ENCODE measurements around the gene FIBP. TPM values are rescaled to one million over a fixed set of nuclear protein-coding genes. Genes with fewer than 3 reads are reported as not detected.

FIBP gene
- polyA plus RNA-seq, 3 donors = 79.1 to 109 (median 101) TPM

- no peak for TF ChIP-seq CTCF (IDR thresholded peaks at IDR 0.05)
Observed at GRCh38 chr11:65882120-65883057, 5.9 kb downstream of the FIBP start.

GRCh38 chr11:65880844-65881421 lies 7.3 kb downstream of the FIBP start:
- H3K27ac ChIP-seq (ENCODE audit: low read depth in 1 of 2, low read length in 2 of 2) = no peak overlapping the region
- intact Hi-C loops (cut with micrococcal nuclease) = loop anchor here in 1 of 2 donors (5.0 kb wide), 1 partner anchor 106 kb away; no protein-coding TSS in a partner anchor
- no peak overlapping the region for H2AFZ ChIP-seq (ENCODE audit: insufficient read depth, low read depth, low read length, poor library complexity, severe bottlenecking)
- 43% methylated on average over 5 of the region's 7 CpGs for WGBS (ENCODE audit: insufficient coverage)
- H3K27me3 Mint-ChIP-seq (ENCODE audit: low read depth in 3 of 3) = peaks cover 0 to 3% (median 2%) of the 10 kb centered on the region in 3 donors
- no peak overlapping the region for H3K4me3 Mint-ChIP-seq
- H3K27ac Mint-ChIP-seq = peak overlapping the region in 1 of 7 donors; percentile 66
- no peak overlapping the region for H3K9ac ChIP-seq (ENCODE audit: insufficient read depth, low read length, poor library complexity, severe bottlenecking)
- peaks cover 33 to 36% of the 10 kb centered on the region in 2 donors for H3K36me3 ChIP-seq (replicated peaks in 1 of 2; ENCODE audit: control insufficient read depth in 1 of 2, insufficient read depth in 2 of 2, low read length in 2 of 2)
- peaks cover 34 to 43% of the 10 kb centered on the region in 2 donors for H3K36me3 Mint-ChIP-seq
- no peak for TF ChIP-seq CTCF (IDR thresholded peaks at IDR 0.05)
- peaks cover 15% of the 10 kb centered on the region for H4K20me1 ChIP-seq (ENCODE audit: insufficient read depth, low read length)
- H3K79me2 ChIP-seq (ENCODE audit: insufficient read depth, low read length) = peaks cover 4% of the 10 kb centered on the region
- peaks cover 25% of the 10 kb centered on the region for H3K4me1 Mint-ChIP-seq
- H3K4me1 ChIP-seq (ENCODE audit: control insufficient read depth in 1 of 2, insufficient read depth in 2 of 2, low read length in 2 of 2) = peaks cover 12 to 23% of the 10 kb centered on the region in 2 donors
- H3K9me3 ChIP-seq (replicated peaks in 1 of 2; ENCODE audit: control insufficient read depth in 1 of 2, insufficient read depth in 1 of 2, low read length in 2 of 2) = no peaks in the 10 kb centered on the region
- no peaks in the 10 kb centered on the region for H3K27me3 ChIP-seq (ENCODE audit: control insufficient read depth in 2 of 2, insufficient read depth in 2 of 2, low read length in 2 of 2)
- H3K4me3 ChIP-seq (replicated peaks in 1 of 3; ENCODE audit: low read depth in 2 of 3, low read length in 3 of 3) = no peak overlapping the region
- no peak for DNase-seq
- no peak overlapping the region for H3K4me2 ChIP-seq (replicated peaks; ENCODE audit: extremely low read depth, low read length, poor library complexity, severe bottlenecking)
- H3K9me3 Mint-ChIP-seq = peaks cover 0 to under 1% (median 0%) of the 10 kb centered on the region in 7 donors

More at GRCh38 chr11:65882120-65883057, 5.9 kb downstream of the FIBP start:
- Mint-ChIP-seq H3K9me3 (peaks cover 0 to 2% (median 0%) of the 10 kb centered on the region in 7 donors), H3K4me3 (no peak overlapping the region), H3K27me3 (ENCODE audit: low read depth in 3 of 3) (peaks cover 0 to 2% (median 0%) of the 10 kb centered on the region in 3 donors), H3K27ac (peak overlapping the region in 2 of 7 donors; percentile 42 to 50), H3K4me1 (peaks cover 36% of the 10 kb centered on the region), H3K36me3 (peaks cover 44 to 56% of the 10 kb centered on the region in 2 donors)
- Histone ChIP-seq H3K4me1 (ENCODE audit: control insufficient read depth in 1 of 2, insufficient read depth in 2 of 2, low read length in 2 of 2) (peaks cover 17 to 35% of the 10 kb centered on the region in 2 donors), H3K9ac (ENCODE audit: insufficient read depth, low read length, poor library complexity, severe bottlenecking) (no peak overlapping the region), H3K4me3 (replicated peaks in 1 of 3; ENCODE audit: low read depth in 2 of 3, low read length in 3 of 3) (no peak overlapping the region), H3K27me3 (ENCODE audit: control insufficient read depth in 2 of 2, insufficient read depth in 2 of 2, low read length in 2 of 2) (no peaks in the 10 kb centered on the region), H3K36me3 (replicated peaks in 1 of 2; ENCODE audit: control insufficient read depth in 1 of 2, insufficient read depth in 2 of 2, low read length in 2 of 2) (peaks cover 36 to 46% of the 10 kb centered on the region in 2 donors), H3K27ac (ENCODE audit: low read depth in 1 of 2, low read length in 2 of 2) (no peak overlapping the region), H4K20me1 (ENCODE audit: insufficient read depth, low read length) (peaks cover 15% of the 10 kb centered on the region), H2AFZ (ENCODE audit: insufficient read depth, low read depth, low read length, poor library complexity, severe bottlenecking) (no peak overlapping the region), H3K9me3 (replicated peaks in 1 of 2; ENCODE audit: control insufficient read depth in 1 of 2, insufficient read depth in 1 of 2, low read length in 2 of 2) (no peaks in the 10 kb centered on the region), H3K79me2 (ENCODE audit: insufficient read depth, low read length) (peaks cover 15% of the 10 kb centered on the region), H3K4me2 (replicated peaks; ENCODE audit: extremely low read depth, low read length, poor library complexity, severe bottlenecking) (no peak overlapping the region)
- intact Hi-C loops (cut with micrococcal nuclease) = loop anchor here in 1 of 2 donors (5.0 kb wide), 1 partner anchor 105 kb away; no protein-coding TSS in a partner anchor
- no peak for DNase-seq
- 93% methylated on average over 21 of the region's 30 CpGs for WGBS (ENCODE audit: insufficient coverage)

Data from CD14-positive monocyte (primary cell).